Tibial nerve (tissue), 4 donors: ENCODE results near the gene IGSF8.
"Not testable (repeated sequence)": the region's sequence is repeated elsewhere in the genome, so short reads cannot be mapped to it uniquely, and the experiment has no call there.

Experiments used
- CTCF ChIP-seq, 5 experiments: fragments of 200-600 bp in 3 of 5; fragments of 450-650 bp in 2 of 5; sonication (generic) in 3 of 5; IDR thresholded peaks; one replicate each; pipeline ENCODE4 v1.5.1; 2016 to 2019; ENCODE audit warnings: antibody characterized with exemption in 5 of 5, mild to moderate bottlenecking in 3 of 5, moderate library complexity in 2 of 5
- EP300 ChIP-seq, 2 donors: sonication (generic); formaldehyde crosslinking; IDR thresholded peaks; one replicate each; pipeline ENCODE4 v1.6.1; 2017; ENCODE audit warnings: antibody characterized with exemption in 2 of 2, mild to moderate bottlenecking in 1 of 2

- not testable (repeated sequence) for TF ChIP-seq CTCF, EP300 (IDR thresholded peaks at IDR 0.05)
Measured at GRCh38 chr1:160050182-160050581, 48.2 kb downstream of the IGSF8 start.
